Measurements from ENCODE around the gene FCHO2. TPM values are rescaled to one million over a fixed set of nuclear protein-coding genes. Genes with fewer than 3 reads are reported as not detected.

FCHO2 gene
- total RNA-seq, 1 experiment from 2014 or later = 25.3 TPM

DNA sequence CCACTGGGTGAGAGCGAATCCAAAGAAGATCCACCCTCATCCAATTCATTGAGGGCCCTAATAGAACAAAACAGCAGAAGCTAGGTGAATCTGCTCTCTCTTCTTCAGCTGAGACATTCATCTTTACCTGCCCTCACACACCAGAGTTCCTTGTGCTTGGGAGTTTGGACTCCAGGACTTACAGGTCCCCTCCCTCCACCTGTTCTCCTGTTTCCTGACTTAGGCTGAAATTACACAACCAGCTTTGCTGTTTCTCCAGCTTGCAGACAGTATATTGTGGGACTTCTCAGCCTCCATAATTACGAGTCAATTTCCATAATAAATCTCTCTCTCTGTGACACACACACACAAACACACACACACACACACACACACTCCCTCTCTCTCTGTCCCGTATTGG, 183.6 kb downstream of the FCHO2 start:
- intact Hi-C loops (cut with micrococcal nuclease; ENCODE audit: unreplicated experiment) = no loop called here
- Histone ChIP-seq H3K4me3 (ENCODE audit: low read depth in 2 of 2, low read length in 2 of 2) (no peak overlapping the region), H3K36me3 (ENCODE audit: control insufficient read depth, insufficient read depth, low read length) (no peaks in the 10 kb centered on the region), H3K27me3 (ENCODE audit: control insufficient read depth, insufficient read depth, low read length) (no peaks in the 10 kb centered on the region), H3K9me3 (ENCODE audit: control insufficient read depth, insufficient read depth, low read depth, low read length) (no peaks in the 10 kb centered on the region), H3K4me1 (ENCODE audit: control insufficient read depth, insufficient read depth, low read length) (no peaks in the 10 kb centered on the region), H3K27ac (ENCODE audit: low read length) (no peak overlapping the region)
- DNase-seq (ENCODE audit: low read depth, low spot score) = no peak
- no peak for ATAC-seq
- BruUV-seq (replicated peaks) = no TSS peak
- TF ChIP-seq SIN3A (IDR thresholded peaks at IDR 0.05; ENCODE audit: borderline replicate concordance, insufficient read depth, low read depth, low read length) = no peak
- TF ChIP-seq TCF7L2 (IDR thresholded peaks at IDR 0.05; ENCODE audit: low read depth, low read length) = no peak
- no peak for TF ChIP-seq POLR2AphosphoS5 (IDR thresholded peaks at IDR 0.05; ENCODE audit: low read depth, low read length)
- TF ChIP-seq, protein P1, sequence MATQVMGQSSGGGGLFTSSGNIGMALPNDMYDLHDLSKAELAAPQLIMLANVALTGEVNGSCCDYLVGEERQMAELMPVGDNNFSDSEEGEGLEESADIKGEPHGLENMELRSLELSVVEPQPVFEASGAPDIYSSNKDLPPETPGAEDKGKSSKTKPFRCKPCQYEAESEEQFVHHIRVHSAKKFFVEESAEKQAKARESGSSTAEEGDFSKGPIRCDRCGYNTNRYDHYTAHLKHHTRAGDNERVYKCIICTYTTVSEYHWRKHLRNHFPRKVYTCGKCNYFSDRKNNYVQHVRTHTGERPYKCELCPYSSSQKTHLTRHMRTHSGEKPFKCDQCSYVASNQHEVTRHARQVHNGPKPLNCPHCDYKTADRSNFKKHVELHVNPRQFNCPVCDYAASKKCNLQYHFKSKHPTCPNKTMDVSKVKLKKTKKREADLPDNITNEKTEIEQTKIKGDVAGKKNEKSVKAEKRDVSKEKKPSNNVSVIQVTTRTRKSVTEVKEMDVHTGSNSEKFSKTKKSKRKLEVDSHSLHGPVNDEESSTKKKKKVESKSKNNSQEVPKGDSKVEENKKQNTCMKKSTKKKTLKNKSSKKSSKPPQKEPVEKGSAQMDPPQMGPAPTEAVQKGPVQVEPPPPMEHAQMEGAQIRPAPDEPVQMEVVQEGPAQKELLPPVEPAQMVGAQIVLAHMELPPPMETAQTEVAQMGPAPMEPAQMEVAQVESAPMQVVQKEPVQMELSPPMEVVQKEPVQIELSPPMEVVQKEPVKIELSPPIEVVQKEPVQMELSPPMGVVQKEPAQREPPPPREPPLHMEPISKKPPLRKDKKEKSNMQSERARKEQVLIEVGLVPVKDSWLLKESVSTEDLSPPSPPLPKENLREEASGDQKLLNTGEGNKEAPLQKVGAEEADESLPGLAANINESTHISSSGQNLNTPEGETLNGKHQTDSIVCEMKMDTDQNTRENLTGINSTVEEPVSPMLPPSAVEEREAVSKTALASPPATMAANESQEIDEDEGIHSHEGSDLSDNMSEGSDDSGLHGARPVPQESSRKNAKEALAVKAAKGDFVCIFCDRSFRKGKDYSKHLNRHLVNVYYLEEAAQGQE (IDR thresholded peaks at IDR 0.05; ENCODE audit: insufficient read depth in 1 of 2, low read depth in 2 of 2, low read length in 1 of 2) = no peak
- TF ChIP-seq, protein P2, sequence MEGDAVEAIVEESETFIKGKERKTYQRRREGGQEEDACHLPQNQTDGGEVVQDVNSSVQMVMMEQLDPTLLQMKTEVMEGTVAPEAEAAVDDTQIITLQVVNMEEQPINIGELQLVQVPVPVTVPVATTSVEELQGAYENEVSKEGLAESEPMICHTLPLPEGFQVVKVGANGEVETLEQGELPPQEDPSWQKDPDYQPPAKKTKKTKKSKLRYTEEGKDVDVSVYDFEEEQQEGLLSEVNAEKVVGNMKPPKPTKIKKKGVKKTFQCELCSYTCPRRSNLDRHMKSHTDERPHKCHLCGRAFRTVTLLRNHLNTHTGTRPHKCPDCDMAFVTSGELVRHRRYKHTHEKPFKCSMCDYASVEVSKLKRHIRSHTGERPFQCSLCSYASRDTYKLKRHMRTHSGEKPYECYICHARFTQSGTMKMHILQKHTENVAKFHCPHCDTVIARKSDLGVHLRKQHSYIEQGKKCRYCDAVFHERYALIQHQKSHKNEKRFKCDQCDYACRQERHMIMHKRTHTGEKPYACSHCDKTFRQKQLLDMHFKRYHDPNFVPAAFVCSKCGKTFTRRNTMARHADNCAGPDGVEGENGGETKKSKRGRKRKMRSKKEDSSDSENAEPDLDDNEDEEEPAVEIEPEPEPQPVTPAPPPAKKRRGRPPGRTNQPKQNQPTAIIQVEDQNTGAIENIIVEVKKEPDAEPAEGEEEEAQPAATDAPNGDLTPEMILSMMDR (IDR thresholded peaks at IDR 0.05) = no peak
- POLR2A ChIA-PET = no interaction called here
- CTCF ChIA-PET = no interaction called here
- in situ Hi-C loops (cut with HindIII; ENCODE audit: low pct_unique_long_range_greater_than_20kb, low sequenced_read_pairs) = no loop called here

Other genes starting within 250 kb of the FCHO2 start
- gene TNPO1, start 139.4 kb upstream of the FCHO2 start, total RNA-seq (2021; ENCODE audit: unreplicated experiment) = 169 TPM
- gene TMEM171, start 164.5 kb downstream of the FCHO2 start, total RNA-seq (2021; ENCODE audit: unreplicated experiment) = 2.1 TPM
- gene TMEM174, start 217.2 kb downstream of the FCHO2 start, total RNA-seq (2021; ENCODE audit: unreplicated experiment) = not detected

Data from Panc1 (cell line).